Thyroid gland (tissue), 4 donors: ENCODE measurements around the gene TUT7.

Experiments used
- POLR2A ChIP-seq, 2 donors: fragments of 450-650 bp; IDR thresholded peaks; one replicate each; pipeline ENCODE4 v1.6.1; 2017; ENCODE audit warnings: antibody characterized with exemption in 2 of 2, mild to moderate bottlenecking in 2 of 2, moderate library complexity in 1 of 2
- TF ChIP-seq, protein P1 (sequence below), 6 experiments: fragments of 200-600 bp in 3 of 6; fragments of 450-650 bp in 3 of 6; sonication (generic) in 3 of 6; IDR thresholded peaks; one replicate each; pipeline ENCODE4 v1.5.1; 2016 to 2019; ENCODE audit warnings: antibody characterized with exemption in 6 of 6, mild to moderate bottlenecking in 2 of 6, inconsistent platforms in 1 of 6, moderate library complexity in 1 of 6

DNA sequence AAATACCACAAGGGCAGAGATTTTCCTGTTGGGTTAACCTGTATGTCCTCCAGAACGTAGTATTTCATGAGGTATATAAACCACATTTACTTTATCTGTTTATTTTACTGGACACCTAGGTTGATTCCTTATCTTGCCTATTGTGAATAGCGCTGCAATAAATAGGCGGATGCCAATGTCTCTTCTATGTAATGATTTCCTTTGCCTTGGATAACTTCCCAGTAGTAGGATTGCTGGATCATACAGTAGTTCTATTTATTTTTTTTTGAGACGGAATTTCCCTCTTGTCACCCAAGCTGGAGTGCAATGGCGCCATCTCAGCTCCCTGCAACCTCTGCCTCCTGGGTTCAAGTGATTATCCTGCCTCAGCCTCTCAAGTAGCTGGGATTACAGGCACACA lies 15.6 kb upstream of the TUT7 start:
- TF ChIP-seq POLR2A (IDR thresholded peaks at IDR 0.05): no peak
- TF ChIP-seq, protein P1, sequence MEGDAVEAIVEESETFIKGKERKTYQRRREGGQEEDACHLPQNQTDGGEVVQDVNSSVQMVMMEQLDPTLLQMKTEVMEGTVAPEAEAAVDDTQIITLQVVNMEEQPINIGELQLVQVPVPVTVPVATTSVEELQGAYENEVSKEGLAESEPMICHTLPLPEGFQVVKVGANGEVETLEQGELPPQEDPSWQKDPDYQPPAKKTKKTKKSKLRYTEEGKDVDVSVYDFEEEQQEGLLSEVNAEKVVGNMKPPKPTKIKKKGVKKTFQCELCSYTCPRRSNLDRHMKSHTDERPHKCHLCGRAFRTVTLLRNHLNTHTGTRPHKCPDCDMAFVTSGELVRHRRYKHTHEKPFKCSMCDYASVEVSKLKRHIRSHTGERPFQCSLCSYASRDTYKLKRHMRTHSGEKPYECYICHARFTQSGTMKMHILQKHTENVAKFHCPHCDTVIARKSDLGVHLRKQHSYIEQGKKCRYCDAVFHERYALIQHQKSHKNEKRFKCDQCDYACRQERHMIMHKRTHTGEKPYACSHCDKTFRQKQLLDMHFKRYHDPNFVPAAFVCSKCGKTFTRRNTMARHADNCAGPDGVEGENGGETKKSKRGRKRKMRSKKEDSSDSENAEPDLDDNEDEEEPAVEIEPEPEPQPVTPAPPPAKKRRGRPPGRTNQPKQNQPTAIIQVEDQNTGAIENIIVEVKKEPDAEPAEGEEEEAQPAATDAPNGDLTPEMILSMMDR (IDR thresholded peaks at IDR 0.05): no peak
